Caco-2 (cell line): Measurements from ENCODE around the gene ERC1. TPM values are rescaled to one million over a fixed set of nuclear protein-coding genes. Genes with fewer than 3 reads are reported as not detected.

ENCODE experiments used
- BruUV-seq: library from RNA; stranded (reverse); fragments of 400-500 nt; replicated peaks from 2 replicates; lab custom pipeline; 2021; lab: Mats Ljungman, UMichigan
- CTCF ChIA-PET: fragments of 300-600 bp; sonication (Branson Sonifier 250); formaldehyde crosslinking; loops from one replicate; lab custom pipeline; 2022; ENCODE audit warnings: antibody characterized with exemption; lab: Charles Lee
- POLR2A ChIA-PET: fragments of 300-600 bp; sonication (Branson Sonifier 250); formaldehyde crosslinking; loops from one replicate; lab custom pipeline; 2022; ENCODE audit warnings: antibody characterized with exemption; lab: Charles Lee
- DNase-seq, 2 experiments: peaks; one replicate each; pipeline versions ENCODE4 v3.0.0 to v3.0.0-alpha.2; 2020 to 2022
- H3K27me3 ChIP-seq: replicated peaks from 2 replicates; pipeline ENCODE4 v1.6.0; 2011; ENCODE audit warnings: low read length; ENCODE audit not compliant: control insufficient read depth, insufficient read depth
- H3K36me3 ChIP-seq: 2 replicates; pipeline ENCODE4 v1.5.1; 2011; ENCODE audit warnings: low read length; ENCODE audit not compliant: control insufficient read depth, insufficient read depth
- H3K4me1 ChIP-seq: fragments of 250-450 bp; sonication (Bioruptor Pico); 2 replicates; pipeline ENCODE4 v1.5.1; 2020; ENCODE audit warnings: mild to moderate bottlenecking
- H3K4me3 ChIP-seq: 2 replicates; pipeline ENCODE4 v1.5.1; 2011; ENCODE audit warnings: low read depth, mild to moderate bottlenecking, control low read depth, low read length
- H3K9me3 ChIP-seq: fragments of 250-450 bp; sonication (Bioruptor Pico); 2 replicates; pipeline ENCODE4 v1.5.1; 2020; ENCODE audit warnings: mild to moderate bottlenecking, moderate library complexity
- H3K27ac Mint-ChIP-seq: one replicate; pipeline ENCODE4 v1.8.0; 2022; ENCODE audit warnings: mixed read lengths; ENCODE audit not compliant: unreplicated experiment
- H3K27me3 Mint-ChIP-seq: one replicate; pipeline ENCODE4 v1.8.0; 2022; ENCODE audit warnings: mixed read lengths; ENCODE audit not compliant: insufficient read depth, unreplicated experiment
- H3K36me3 Mint-ChIP-seq: one replicate; pipeline ENCODE4 v1.8.0; 2022; ENCODE audit warnings: mild to moderate bottlenecking, mixed read lengths; ENCODE audit not compliant: insufficient read depth, unreplicated experiment
- H3K4me1 Mint-ChIP-seq: one replicate; pipeline ENCODE4 v1.8.0; 2022; ENCODE audit warnings: low read depth, mixed read lengths; ENCODE audit not compliant: unreplicated experiment
- H3K4me3 Mint-ChIP-seq: one replicate; pipeline ENCODE4 v1.8.0; 2022; ENCODE audit warnings: mild to moderate bottlenecking, moderate library complexity, mixed read lengths; ENCODE audit not compliant: unreplicated experiment
- H3K9me3 Mint-ChIP-seq: one replicate; pipeline ENCODE4 v1.8.0; 2022; ENCODE audit warnings: mixed read lengths; ENCODE audit not compliant: unreplicated experiment
- intact Hi-C: fragments of 100-400 bp; cut with micrococcal nuclease; formaldehyde crosslinking; loops from one replicate; pipeline ENCODE4 v1.10.0; 2022; ENCODE audit not compliant: unreplicated experiment
- total RNA-seq: library from RNA; stranded (reverse); gene quantifications from 2 replicates; pipeline ENCODE4 v1.2.3, GENCODE V29; 2022
- TF ChIP-seq, protein P1 (sequence below), 2 experiments: fragments of 200-600 bp in 1 of 2; IDR thresholded peaks; 1 replicate in 1 of 2; 2 replicates in 1 of 2; pipeline versions ENCODE4 v1.5.1 to v1.8.0; 2011 to 2022; ENCODE audit warnings: antibody characterized with exemption in 1 of 2, control low read depth in 1 of 2, inconsistent platforms in 1 of 2, low read depth in 1 of 2, low read length in 1 of 2, mild to moderate bottlenecking in 1 of 2, moderate library complexity in 1 of 2; ENCODE audit not compliant: insufficient read depth in 1 of 2, severe bottlenecking in 1 of 2, unreplicated experiment in 1 of 2

Gene ERC1
- total RNA-seq, 1 experiment from 2014 or later, result 88.4 TPM

DNA sequence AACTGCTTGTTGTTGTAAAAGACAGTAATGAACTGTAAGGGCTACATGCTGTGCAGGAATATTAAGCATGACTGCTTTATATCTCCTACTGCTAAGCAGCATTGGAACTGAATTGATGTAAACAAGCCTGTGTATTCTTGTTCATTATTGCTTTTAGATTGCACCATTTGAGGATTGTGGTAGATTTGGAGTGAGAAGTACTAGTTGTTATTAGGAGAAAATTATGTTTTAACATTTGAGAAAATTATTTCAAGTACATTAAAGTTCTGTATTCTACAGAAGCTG, 212.7 kb downstream of the ERC1 start:
- ChIA-PET POLR2A (no interaction called here), CTCF (no interaction called here)
- Mint-ChIP-seq H3K27me3 (no peaks in the 10 kb centered on the region), H3K27ac (no peak overlapping the region), H3K4me3 (no peak overlapping the region), H3K36me3 (peaks cover under 1% of the 10 kb centered on the region), H3K9me3 (no peaks in the 10 kb centered on the region), H3K4me1 (no peaks in the 10 kb centered on the region)
- Histone ChIP-seq H3K4me3 (no peak overlapping the region), H3K9me3 (no peaks in the 10 kb centered on the region), H3K27me3 (no peaks in the 10 kb centered on the region), H3K36me3 (no peaks in the 10 kb centered on the region), H3K4me1 (no peaks in the 10 kb centered on the region)
- intact Hi-C loops, result no loop called here
- TF ChIP-seq, protein P1, sequence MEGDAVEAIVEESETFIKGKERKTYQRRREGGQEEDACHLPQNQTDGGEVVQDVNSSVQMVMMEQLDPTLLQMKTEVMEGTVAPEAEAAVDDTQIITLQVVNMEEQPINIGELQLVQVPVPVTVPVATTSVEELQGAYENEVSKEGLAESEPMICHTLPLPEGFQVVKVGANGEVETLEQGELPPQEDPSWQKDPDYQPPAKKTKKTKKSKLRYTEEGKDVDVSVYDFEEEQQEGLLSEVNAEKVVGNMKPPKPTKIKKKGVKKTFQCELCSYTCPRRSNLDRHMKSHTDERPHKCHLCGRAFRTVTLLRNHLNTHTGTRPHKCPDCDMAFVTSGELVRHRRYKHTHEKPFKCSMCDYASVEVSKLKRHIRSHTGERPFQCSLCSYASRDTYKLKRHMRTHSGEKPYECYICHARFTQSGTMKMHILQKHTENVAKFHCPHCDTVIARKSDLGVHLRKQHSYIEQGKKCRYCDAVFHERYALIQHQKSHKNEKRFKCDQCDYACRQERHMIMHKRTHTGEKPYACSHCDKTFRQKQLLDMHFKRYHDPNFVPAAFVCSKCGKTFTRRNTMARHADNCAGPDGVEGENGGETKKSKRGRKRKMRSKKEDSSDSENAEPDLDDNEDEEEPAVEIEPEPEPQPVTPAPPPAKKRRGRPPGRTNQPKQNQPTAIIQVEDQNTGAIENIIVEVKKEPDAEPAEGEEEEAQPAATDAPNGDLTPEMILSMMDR (IDR thresholded peaks at IDR 0.05; ENCODE audit: insufficient read depth in 1 of 2, low read depth in 1 of 2, low read length in 1 of 2, severe bottlenecking in 1 of 2, unreplicated experiment in 1 of 2), result no peak
- no peak for DNase-seq
- BruUV-seq, result no TSS peak

DNA sequence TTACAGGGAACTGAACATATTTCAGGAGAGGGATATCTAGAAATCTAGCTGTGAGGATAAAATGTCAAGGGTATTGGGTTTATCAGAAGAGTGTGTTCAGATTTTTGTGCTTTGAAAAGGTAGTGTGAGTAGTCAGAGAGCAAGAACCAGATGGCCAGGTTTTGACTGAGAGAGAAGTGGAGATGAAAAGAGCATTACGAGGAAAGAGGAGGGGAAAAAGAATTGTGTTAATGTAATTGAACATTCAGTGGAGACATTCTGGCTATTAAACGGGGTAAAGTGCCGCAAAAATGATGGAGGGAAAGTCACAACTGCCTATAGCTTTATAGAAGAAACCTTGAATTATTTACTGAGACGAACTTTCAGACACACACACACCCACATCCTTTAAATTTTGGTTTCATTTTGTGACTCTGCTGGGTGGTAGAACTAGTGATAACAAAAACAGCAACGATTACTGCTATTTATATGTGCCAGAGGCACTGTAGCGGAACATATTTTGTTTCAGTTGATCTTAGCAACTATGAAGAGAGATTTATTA, 213.6 kb downstream of the ERC1 start:
- TF ChIP-seq, protein P1 (IDR thresholded peaks at IDR 0.05; ENCODE audit: insufficient read depth in 1 of 2, low read depth in 1 of 2, low read length in 1 of 2, severe bottlenecking in 1 of 2, unreplicated experiment in 1 of 2), result no peak
- H3K36me3 Mint-ChIP-seq, result no peaks in the 10 kb centered on the region
- no peak overlapping the region for H3K27ac Mint-ChIP-seq
- CTCF ChIA-PET, result no interaction called here
- no peaks in the 10 kb centered on the region for H3K4me1 ChIP-seq
- H3K27me3 Mint-ChIP-seq, result no peaks in the 10 kb centered on the region
- H3K4me3 ChIP-seq, result no peak overlapping the region
- no peak overlapping the region for H3K4me3 Mint-ChIP-seq
- no peaks in the 10 kb centered on the region for H3K4me1 Mint-ChIP-seq
- H3K9me3 Mint-ChIP-seq, result no peaks in the 10 kb centered on the region
- no peaks in the 10 kb centered on the region for H3K9me3 ChIP-seq
- BruUV-seq, result no TSS peak
- POLR2A ChIA-PET, result no interaction called here
- DNase-seq, result no peak
- intact Hi-C loops, result no loop called here
- no peaks in the 10 kb centered on the region for H3K27me3 ChIP-seq
- H3K36me3 ChIP-seq, result no peaks in the 10 kb centered on the region

DNA sequence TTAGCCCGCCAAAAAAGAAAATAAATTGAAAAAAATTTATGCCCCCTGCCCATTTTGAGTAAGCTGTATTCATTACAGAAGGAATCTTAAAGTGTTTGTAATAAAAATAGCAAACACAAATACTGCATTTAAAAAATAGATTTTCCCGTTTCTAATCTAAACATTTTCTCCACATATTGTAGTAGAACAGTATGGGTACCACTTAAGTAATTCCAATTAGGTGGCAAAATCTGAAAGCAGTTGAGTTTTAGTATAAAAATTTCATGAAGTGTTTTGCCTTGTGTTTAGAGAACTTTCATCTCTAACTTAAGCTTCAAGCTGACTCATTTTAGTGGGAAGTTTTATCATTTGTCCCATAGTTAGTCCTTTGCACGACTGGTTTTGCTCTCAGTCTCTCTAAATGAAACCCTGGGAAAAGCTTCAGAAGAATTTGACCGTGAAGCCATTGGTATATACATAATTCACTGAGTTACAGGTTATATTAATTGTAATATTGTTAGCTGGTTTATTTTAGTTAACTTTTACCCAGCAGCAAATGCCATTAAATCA, 214.6 kb downstream of the ERC1 start:
- H3K4me1 ChIP-seq, result no peaks in the 10 kb centered on the region
- no peaks in the 10 kb centered on the region for H3K9me3 Mint-ChIP-seq
- POLR2A ChIA-PET, result no interaction called here
- CTCF ChIA-PET, result no interaction called here
- no peak overlapping the region for H3K27ac Mint-ChIP-seq
- no peak for DNase-seq
- no peak overlapping the region for H3K4me3 ChIP-seq
- no peaks in the 10 kb centered on the region for H3K4me1 Mint-ChIP-seq
- no TSS peak for BruUV-seq
- no peaks in the 10 kb centered on the region for H3K27me3 ChIP-seq
- no peaks in the 10 kb centered on the region for H3K36me3 ChIP-seq
- H3K4me3 Mint-ChIP-seq, result no peak overlapping the region
- no peaks in the 10 kb centered on the region for H3K27me3 Mint-ChIP-seq
- H3K36me3 Mint-ChIP-seq, result no peaks in the 10 kb centered on the region
- intact Hi-C loops, result no loop called here
- TF ChIP-seq, protein P1 (IDR thresholded peaks at IDR 0.05; ENCODE audit: insufficient read depth in 1 of 2, low read depth in 1 of 2, low read length in 1 of 2, severe bottlenecking in 1 of 2, unreplicated experiment in 1 of 2), result no peak
- H3K9me3 ChIP-seq, result no peaks in the 10 kb centered on the region
